ENCODE results near the gene CDK2. TPM values are rescaled to one million over a fixed set of nuclear protein-coding genes. Genes with fewer than 3 reads are reported as not detected.

CDK2 gene
- total and polyA plus RNA-seq, 4 donors, result 5.1 to 22.6 (median 8.0) TPM

- H3K4me1 ChIP-seq (ENCODE audit: control insufficient read depth in 4 of 4, insufficient read depth in 4 of 4, low read length in 3 of 4), result no peaks in the 10 kb centered on the region
- 92% methylated on average over 6 of the region's 6 CpGs for WGBS
- H3K9me3 ChIP-seq (ENCODE audit: control insufficient read depth in 4 of 4, low read length in 3 of 4), result no peaks in the 10 kb centered on the region
- H3K4me3 ChIP-seq (ENCODE audit: low read depth in 1 of 3, low read length in 3 of 3), result no peak overlapping the region
- H3K9ac ChIP-seq (ENCODE audit: low read depth in 1 of 2, low read length in 2 of 2), result no peak overlapping the region
- H3K27me3 ChIP-seq (ENCODE audit: control insufficient read depth in 4 of 4, insufficient read depth in 4 of 4, low read length in 3 of 4), result no peaks in the 10 kb centered on the region
- TF ChIP-seq HNF4G (IDR thresholded peaks at IDR 0.05), result no peak
- TF ChIP-seq HNF4A (conservative IDR thresholded peaks at IDR 0.05), result no peak
- peaks cover 0 to 10% (median under 1%) of the 10 kb centered on the region in 4 donors for H3K36me3 ChIP-seq (ENCODE audit: control insufficient read depth in 4 of 4, insufficient read depth in 3 of 4, low read depth in 1 of 4, low read length in 3 of 4)
- no peak overlapping the region for H3K27ac ChIP-seq (ENCODE audit: low read depth in 1 of 2, low read length in 2 of 2)
- DNase-seq (ENCODE audit: low spot score), result no peak
Measured at GRCh38 chr12:55955800-55956508, 10.7 kb upstream of the CDK2 start.

- no peaks in the 10 kb centered on the region for H3K9me3 ChIP-seq (ENCODE audit: control insufficient read depth in 4 of 4, low read length in 3 of 4)
- TF ChIP-seq NR2F2 (IDR thresholded peaks at IDR 0.05) (no peak), GABPA (IDR thresholded peaks at IDR 0.05 in 1 of 2, conservative IDR thresholded peaks at IDR 0.05 in 1 of 2) (no peak), CTCF (IDR thresholded peaks at IDR 0.05; ENCODE audit: low read depth, low read length, missing input control) (no peak), HNF4G (IDR thresholded peaks at IDR 0.05) (no peak), YY1 (IDR thresholded peaks at IDR 0.05) (no peak), ZBTB33 (IDR thresholded peaks at IDR 0.05) (no peak), ATF3 (IDR thresholded peaks at IDR 0.05) (no peak), FOXA2 (IDR thresholded peaks at IDR 0.05) (no peak), MAX (IDR thresholded peaks at IDR 0.05) (no peak), HNF4A (conservative IDR thresholded peaks at IDR 0.05) (no peak), SP1 (IDR thresholded peaks at IDR 0.05) (no peak), REST (IDR thresholded peaks at IDR 0.05) (no peak), EGR1 (IDR thresholded peaks at IDR 0.05; ENCODE audit: low read depth in 2 of 2) (no peak)
- no peak overlapping the region for H3K4me3 ChIP-seq (ENCODE audit: low read depth in 1 of 3, low read length in 3 of 3)
- no peaks in the 10 kb centered on the region for H3K4me1 ChIP-seq (ENCODE audit: control insufficient read depth in 4 of 4, insufficient read depth in 4 of 4, low read length in 3 of 4)
- DNase-seq (ENCODE audit: low spot score), result no peak
- peaks cover 0 to 8% (median under 1%) of the 10 kb centered on the region in 4 donors for H3K36me3 ChIP-seq (ENCODE audit: control insufficient read depth in 4 of 4, insufficient read depth in 3 of 4, low read depth in 1 of 4, low read length in 3 of 4)
- no peak overlapping the region for H3K27ac ChIP-seq (ENCODE audit: low read depth in 1 of 2, low read length in 2 of 2)
- H3K9ac ChIP-seq (ENCODE audit: low read depth in 1 of 2, low read length in 2 of 2), result no peak overlapping the region
- H3K27me3 ChIP-seq (ENCODE audit: control insufficient read depth in 4 of 4, insufficient read depth in 4 of 4, low read length in 3 of 4), result no peaks in the 10 kb centered on the region
- 70% methylated on average over 5 of the region's 5 CpGs for WGBS
Measured at GRCh38 chr12:55957106-55957859, 9.3 kb upstream of the CDK2 start.
